K562 (cell line): ENCODE measurements around the gene DHX57. TPM values are rescaled to one million over a fixed set of nuclear protein-coding genes. Genes with fewer than 3 reads are reported as not detected.

Source experiments
- ATAC-seq: fragments of 200-7000 bp; cut with Tn5 transposase; 3 replicates; pipeline ENCODE4 v1.9.1; 2020; ENCODE audit warnings: moderate library complexity
- BruUV-seq: library from RNA; stranded (reverse); fragments of 400-500 nt; replicated peaks from 2 replicates; lab custom pipeline; 2021; lab: Mats Ljungman, UMichigan
- CTCF ChIA-PET: fragments of 300-600 bp; formaldehyde crosslinking; extraction: SDS; loops from one replicate; lab custom pipeline; 2021; ENCODE audit warnings: low intra/inter-chr PET ratio; lab: Yijun Ruan, JAX
- POLR2A ChIA-PET: fragments of 300-600, 350-650 bp; sonication (Branson Sonifier 250); formaldehyde crosslinking; extraction: SDS; loops from one replicate; lab custom pipeline; 2021; ENCODE audit warnings: antibody characterized with exemption, inconsistent platforms; lab: Yijun Ruan, JAX
- DNase-seq, 4 experiments: peaks; one replicate each; pipeline versions ENCODE4 v3.0.0 to v3.0.0-alpha.2; 2011 to 2018; ENCODE audit warnings: low spot score in 3 of 4, mixed read lengths in 3 of 4; ENCODE audit errors: extremely low read depth in 1 of 4
- FAIRE-seq: peaks from 2 replicates; lab custom pipeline; 2011; peaks lifted over from hg19 to GRCh38; lab: Jason Lieb, UNC
- H2AFZ ChIP-seq: 2 replicates; pipeline ENCODE4 v1.6.0; 2011; ENCODE audit warnings: low read depth, low read length, control low read depth, inconsistent platforms
- H3K27ac ChIP-seq: fragments of 200-600 bp; 3 replicates; pipeline ENCODE4 v1.8.0; 2011; ENCODE audit warnings: low read depth, mild to moderate bottlenecking, control low read depth, inconsistent platforms, low read length, moderate library complexity, mixed read lengths; ENCODE audit errors: extremely low read depth
- H3K27me3 ChIP-seq, 2 experiments: fragments of 300-600 bp in 1 of 2; 2 replicates in 1 of 2; 3 replicates in 1 of 2; pipeline versions ENCODE4 v1.6.0 to v1.8.0; 2011; ENCODE audit warnings: inconsistent platforms in 2 of 2, low read length in 2 of 2, mild to moderate bottlenecking in 1 of 2, mixed read lengths in 1 of 2, moderate library complexity in 1 of 2; ENCODE audit not compliant: control insufficient read depth in 2 of 2, insufficient read depth in 2 of 2
- H3K36me3 ChIP-seq: fragments of 300-600 bp; 3 replicates; pipeline ENCODE4 v1.8.0; 2011; ENCODE audit warnings: mild to moderate bottlenecking, low read length, inconsistent platforms; ENCODE audit not compliant: control insufficient read depth, insufficient read depth
- H3K4me1 ChIP-seq, 2 experiments: fragments of 200-600 bp in 1 of 2; replicated peaks in 1 of 2; 2 replicates in 1 of 2; 3 replicates in 1 of 2; pipeline versions ENCODE4 v1.5.1 to v1.8.0; 2011; ENCODE audit warnings: inconsistent platforms in 2 of 2, low read length in 2 of 2, mild to moderate bottlenecking in 1 of 2, mixed read lengths in 1 of 2, moderate library complexity in 1 of 2; ENCODE audit not compliant: control insufficient read depth in 2 of 2, insufficient read depth in 2 of 2
- H3K4me2 ChIP-seq: 2 replicates; pipeline ENCODE4 v1.6.1; 2011; ENCODE audit warnings: low read length, control low read depth, inconsistent platforms, mixed read lengths; ENCODE audit not compliant: insufficient read depth
- H3K4me3 ChIP-seq: fragments of 200-600 bp; sonication (generic), shearing (Covaris generic); 2 replicates; pipeline ENCODE4 v1.5.1; 2016; ENCODE audit warnings: control low read depth, inconsistent platforms
- H3K79me2 ChIP-seq: fragments of 200-600 bp; 3 replicates; pipeline ENCODE4 v1.8.0; 2011; ENCODE audit warnings: low read length, inconsistent platforms; ENCODE audit not compliant: control insufficient read depth, insufficient read depth
- H3K9ac ChIP-seq, 2 experiments: 2 replicates each; pipeline versions ENCODE4 v1.6.0 to v1.6.1; 2011; ENCODE audit warnings: low read depth in 2 of 2, low read length in 2 of 2, control low read depth in 1 of 2, inconsistent platforms in 1 of 2, mild to moderate bottlenecking in 1 of 2, mixed read lengths in 1 of 2; ENCODE audit not compliant: insufficient read depth in 1 of 2
- H3K9me1 ChIP-seq: one replicate; pipeline ENCODE4 v1.6.0; 2011; ENCODE audit warnings: inconsistent platforms, mild to moderate bottlenecking, low read length, moderate library complexity; ENCODE audit not compliant: control insufficient read depth, insufficient read depth
- H3K9me3 ChIP-seq: replicated peaks from 2 replicates; pipeline ENCODE4 v1.5.1; 2011; ENCODE audit warnings: low read depth, low read length, inconsistent platforms; ENCODE audit not compliant: control insufficient read depth, insufficient read depth
- H4K20me1 ChIP-seq: replicated peaks from 2 replicates; pipeline ENCODE4 v1.6.1; 2011; ENCODE audit warnings: low read length, inconsistent platforms, mixed read lengths; ENCODE audit not compliant: control insufficient read depth, insufficient read depth
- BCLAF1 ChIP-seq, 2 experiments: fragments of 450-650 bp in 1 of 2; IDR thresholded peaks; 2 replicates each; pipeline ENCODE4 v1.6.1; 2011 to 2017; ENCODE audit warnings: low read depth in 2 of 2, antibody characterized with exemption in 1 of 2, borderline replicate concordance in 1 of 2, low read length in 1 of 2, mild to moderate bottlenecking in 1 of 2, mixed read lengths in 1 of 2; ENCODE audit not compliant: control insufficient read depth in 1 of 2
- KDM1A ChIP-seq, 2 experiments: fragments of 450-650 bp; IDR thresholded peaks; 2 replicates each; pipeline ENCODE4 v1.6.1; 2016; ENCODE audit warnings: mild to moderate bottlenecking in 2 of 2
- PHB ChIP-seq: fragments of 250-450 bp; sonication (Bioruptor Pico); IDR thresholded peaks from 2 replicates; pipeline ENCODE4 v1.5.0; 2021
- PYGO2 ChIP-seq: fragments of 450-650 bp; IDR thresholded peaks from 2 replicates; pipeline ENCODE4 v1.6.1; 2016; ENCODE audit warnings: mild to moderate bottlenecking, missing genetic modification characterization, moderate library complexity, missing compliant biosample characterization
- TAF15 ChIP-seq: fragments of 200-400 bp; formaldehyde crosslinking; IDR thresholded peaks from 2 replicates; pipeline ENCODE4 v1.6.1; 2017; ENCODE audit warnings: mild to moderate bottlenecking, low read depth, low read length, moderate library complexity
- TFAM ChIP-seq: fragments of 250-450 bp; sonication (Bioruptor Pico); conservative IDR thresholded peaks from 2 replicates; pipeline ENCODE4 v1.5.0; 2021; ENCODE audit warnings: mild to moderate bottlenecking, moderate library complexity
- XRCC5 ChIP-seq: fragments of 200-400 bp; formaldehyde crosslinking; IDR thresholded peaks from 2 replicates; pipeline ENCODE4 v1.6.1; 2017; ENCODE audit warnings: low read depth, mild to moderate bottlenecking, low read length
- ZBTB8A ChIP-seq: fragments of 450-650 bp; IDR thresholded peaks from 2 replicates; pipeline ENCODE4 v1.6.1; 2018; ENCODE audit warnings: mild to moderate bottlenecking, moderate library complexity; ENCODE audit not compliant: partially characterized antibody
- ZNF165 ChIP-seq: fragments of 250-450 bp; sonication (Bioruptor Pico); IDR thresholded peaks from 2 replicates; pipeline ENCODE4 v1.4.0; 2020; ENCODE audit warnings: borderline replicate concordance
- ZNF395 ChIP-seq: fragments of 200-800 bp; sonication (Bioruptor generic); IDR thresholded peaks from 2 replicates; pipeline ENCODE4 v1.6.1; 2017; ENCODE audit warnings: missing genetic modification characterization, missing compliant biosample characterization
- ZNF696 ChIP-seq: fragments of 250-450 bp; sonication (Bioruptor Pico); conservative IDR thresholded peaks from 2 replicates; pipeline ENCODE4 v1.4.0; 2020; ENCODE audit warnings: mild to moderate bottlenecking, moderate library complexity
- WGBS: fragments of 100-300 bp; shearing (Covaris generic); methylation state at CpG from one replicate; pipeline ENCODE4 v1.1.6; 2016; ENCODE audit warnings: low coverage, mixed read lengths; ENCODE audit not compliant: insufficient coverage; ENCODE audit errors: missing lambda C conversion rate; 5-methylcytosine and 5-hydroxymethylcytosine counted together
- in situ Hi-C: fragments of 300-500 bp; cut with MboI; formaldehyde crosslinking; loops from 4 replicates; pipeline ENCODE4 v1.15.0; 2018; ENCODE audit warnings: inconsistent platforms, mixed read lengths
- intact Hi-C: fragments of 100-400 bp; cut with micrococcal nuclease; formaldehyde crosslinking; loops from 2 replicates; pipeline ENCODE4 v1.14.2; 2022
- polyA plus RNA-seq, 8 experiments: library from polyadenylated mRNA; depleted of rRNA in 4 of 8; stranded (reverse) in 5 of 8; unstranded in 3 of 8; fragments of >200 nt; fragmentation: Nextera tagmentation in 2 of 8; fragmentation: Illumina TruSeq in 1 of 8; extraction: Ambion mirVana in 2 of 8; extraction: Trizol in 1 of 8; gene quantifications; 2 replicates each; pipeline versions ENCODE4 v1.2.1 to v1.2.3, GENCODE V29; 2011 to 2014; ENCODE audit warnings: inconsistent platforms in 1 of 8, missing spikeins in 1 of 8
- total RNA-seq, 7 experiments: library from RNA; depleted of rRNA in 6 of 7; stranded (reverse); fragments of >200 nt in 6 of 7; fragmentation: Illumina TruSeq in 2 of 7; extraction: Trizol in 2 of 7; gene quantifications; 2 replicates each; pipeline versions ENCODE4 v1.2.1 to v1.2.3, GENCODE V29; 2011 to 2021; ENCODE audit warnings: low replicate concordance in 1 of 7

Gene DHX57
- total and polyA plus RNA-seq, 9 of the 15 experiments (the other 6 are each of a cell fraction or from before 2014, with no cell fraction given) = 7.4 to 23.6 (median 17.9) TPM

GRCh38 chr2:38778687-38779082 is 97.0 kb downstream of the DHX57 start (continued):
- no peak for TF ChIP-seq BCLAF1 (IDR thresholded peaks at IDR 0.05; ENCODE audit: borderline replicate concordance in 1 of 2, control insufficient read depth in 1 of 2, low read depth in 2 of 2, low read length in 1 of 2)
- TF ChIP-seq, all 486 proteins: peak for 1

GRCh38 chr2:38776531-38776930 is 99.2 kb downstream of the DHX57 start:
- no peaks in the 10 kb centered on the region for H4K20me1 ChIP-seq
- peaks cover 11% of the 10 kb centered on the region; the same call in 2 of the 3 replicates for H3K36me3 ChIP-seq
- in situ Hi-C loops (no loop called here), intact Hi-C loops (no loop called here)
- no peak overlapping the region for H3K4me2 ChIP-seq
- no TSS peak for BruUV-seq
- no peaks in the 10 kb centered on the region for H3K9me3 ChIP-seq
- DNase-seq (no peak), ATAC-seq (no peak), FAIRE-seq (no peak)
- ChIA-PET CTCF (no interaction called here), POLR2A (interaction anchor here (0.6 to 3.0 kb wide), 3 partner anchors 14 to 202 kb away, joined by 3 to 24 read pairs (median 10); partner anchors contain the start of gene SRSF7)
- WGBS = 83% methylated on average over 13 of the region's 13 CpGs
- no peaks in the 10 kb centered on the region for H3K9me1 ChIP-seq
- no peak overlapping the region for H3K9ac ChIP-seq
- no peaks in the 10 kb centered on the region for H3K27me3 ChIP-seq
- peaks cover 3 to 5% of the 10 kb centered on the region in 2 experiments; a peak in 3 of 5 replicates for H3K4me1 ChIP-seq
- no peak overlapping the region for H3K27ac ChIP-seq
- no peak for TF ChIP-seq XRCC5
- TF ChIP-seq TFAM (CRISPR knock-in tag) = no peak
- no peak for TF ChIP-seq PYGO2 (tag)
- TF ChIP-seq KDM1A (IDR thresholded peaks at IDR 0.05) = no peak
- TF ChIP-seq ZNF696 (CRISPR knock-in tag) = no peak
- TF ChIP-seq ZNF165 = no peak
- TF ChIP-seq PHB (CRISPR knock-in tag) = no peak
- no peak for TF ChIP-seq ZBTB8A
- TF ChIP-seq ZNF395 = no peak
- no peak for TF ChIP-seq TAF15
- peaks cover 10% of the 10 kb centered on the region for H3K79me2 ChIP-seq
- H3K4me3 ChIP-seq = no peak overlapping the region
- peak overlapping the region; percentile 20 for H2AFZ ChIP-seq
